Stimulated activated CD8-positive, alpha-beta memory T cell treated with anti-CD3 and anti-CD28 coated beads, Interleukin-4, amount 100 ng/mL, for 24 hours (primary cell): ENCODE results near the gene PCDH9.

Experiments used
- DNase-seq: peaks from one replicate; pipeline ENCODE4 v3.0.0-alpha.2; 2020; ENCODE audit warnings: low read depth

PCDH9 gene

DNA sequence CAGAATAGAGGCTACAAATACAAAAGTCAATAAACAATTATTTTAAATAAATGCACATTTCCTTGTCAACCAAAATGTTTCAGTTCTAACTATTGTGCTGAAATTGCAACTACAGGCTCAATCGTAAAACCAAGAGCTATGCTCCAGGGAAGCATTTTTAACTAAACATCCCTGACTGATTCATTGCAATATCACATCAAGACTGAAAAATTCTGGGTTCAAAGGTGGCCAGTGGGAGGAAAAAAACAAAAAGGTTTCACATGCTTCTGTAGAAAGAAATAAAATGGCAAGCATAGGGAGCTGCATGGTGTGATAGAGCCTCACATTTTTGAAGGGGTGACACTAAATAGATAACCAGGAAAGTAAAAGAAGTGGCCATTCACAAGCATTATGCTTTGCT, 862.8 kb downstream of the PCDH9 start:
- DNase-seq, result no peak

- DNase-seq, result no peak
These were observed 865.0 kb downstream of the PCDH9 start for GRCh38 chr13:66365101-66365500.

DNA sequence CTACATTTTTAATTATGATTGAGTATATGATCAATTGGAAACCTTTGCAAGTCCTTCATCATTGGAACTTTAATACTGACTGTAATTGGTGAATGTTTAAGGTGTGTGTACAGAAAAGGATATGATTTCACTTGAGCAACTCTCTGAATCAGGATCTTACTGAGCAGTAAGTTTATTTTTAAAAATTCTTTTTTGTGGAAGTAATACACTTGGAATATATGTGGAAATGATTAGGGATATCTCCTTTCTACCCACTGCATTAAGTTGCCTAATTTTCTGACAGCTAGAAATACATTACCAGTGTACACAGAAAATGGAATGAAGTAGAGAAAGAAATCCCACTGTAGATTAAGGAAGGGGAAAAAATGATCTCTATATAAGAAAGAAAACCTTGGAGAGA, 865.8 kb downstream of the PCDH9 start:
- DNase-seq, result no peak

DNA sequence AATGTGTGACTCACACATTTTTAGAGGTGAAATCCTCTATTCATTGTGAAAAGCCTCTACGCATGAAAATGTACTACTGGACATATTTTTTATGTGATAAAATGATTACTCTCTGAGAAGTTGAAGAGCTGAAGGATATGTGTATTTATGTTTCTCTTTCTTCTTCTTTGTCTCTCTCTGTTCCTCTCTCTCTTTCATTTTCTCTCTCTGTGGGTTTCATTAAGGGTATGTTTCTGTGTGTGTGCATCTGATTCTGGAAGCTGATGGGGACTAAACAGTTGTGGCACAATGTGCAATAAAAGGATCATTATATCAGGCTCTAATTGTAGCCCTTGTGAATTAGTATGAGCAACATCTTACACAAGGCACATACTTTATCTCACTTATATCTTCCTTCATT, 867.7 kb downstream of the PCDH9 start:
- no peak for DNase-seq

GRCh38 chr13:66359910-66360552, 870.1 kb downstream of the PCDH9 start:
- DNase-seq, result no peak

- no peak for DNase-seq
These were observed 870.7 kb downstream of the PCDH9 start for GRCh38 chr13:66359393-66359792.

- no peak for DNase-seq
These were observed 871.6 kb downstream of the PCDH9 start for GRCh38 chr13:66358564-66358963.

DNA sequence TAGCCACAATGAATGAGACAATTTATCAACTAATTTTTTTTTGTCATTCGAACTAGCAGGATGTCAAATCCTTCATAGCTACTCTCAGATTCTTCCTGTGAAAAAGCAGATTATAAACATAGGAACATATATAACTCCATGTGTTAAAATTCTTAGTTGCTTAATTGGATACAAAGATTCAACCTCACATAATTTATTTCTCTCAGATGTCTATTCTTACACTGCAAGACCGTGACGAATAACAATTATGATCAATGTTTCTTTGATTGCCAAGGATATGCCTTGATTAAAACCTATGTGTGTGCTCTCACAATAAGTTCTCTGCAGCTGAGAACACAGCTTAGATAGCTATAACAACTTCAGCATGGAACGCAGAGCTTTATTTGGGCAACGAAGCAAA, 872.7 kb downstream of the PCDH9 start:
- DNase-seq, result no peak

DNA sequence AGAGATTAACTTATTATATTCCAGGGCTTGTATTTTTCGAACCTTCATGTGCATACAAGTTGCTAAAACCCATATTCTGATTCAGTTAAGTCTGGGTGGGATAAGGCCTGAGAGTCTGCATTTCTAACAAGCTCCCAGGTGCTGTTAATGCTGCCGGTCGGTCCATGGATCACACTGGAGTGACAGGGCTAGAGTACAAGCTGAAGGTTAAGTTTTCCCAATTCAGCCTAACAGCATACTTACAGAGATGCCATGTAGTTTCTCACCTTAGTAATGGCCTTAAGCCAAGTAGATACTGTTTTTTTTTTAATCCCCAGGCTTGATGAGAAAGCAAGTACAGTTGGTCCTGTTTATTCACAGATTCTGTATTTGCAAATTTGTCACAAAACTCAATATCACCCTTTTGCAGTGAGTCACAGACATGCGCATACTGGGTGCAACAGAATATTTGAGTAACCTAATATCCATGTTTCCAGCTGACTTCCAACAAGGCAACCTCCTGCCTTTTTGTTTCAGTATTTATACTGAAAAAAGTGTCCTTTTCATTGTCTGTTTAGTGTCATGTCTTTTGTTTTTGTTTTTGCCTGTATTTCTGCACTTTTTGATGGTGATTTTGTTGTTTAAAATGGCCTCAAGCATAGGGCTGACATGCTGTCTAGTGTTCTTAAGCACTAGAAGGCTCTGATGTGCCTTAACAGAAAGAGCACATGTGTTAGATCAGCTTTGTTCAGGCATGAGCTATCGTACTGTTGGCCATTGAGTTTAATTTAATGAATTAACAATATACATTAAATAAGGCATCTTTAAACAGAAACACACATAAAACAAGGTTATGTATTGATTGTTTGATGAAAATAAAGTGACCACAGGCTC, 875.0 kb downstream of the PCDH9 start:
- DNase-seq, result no peak

DNA sequence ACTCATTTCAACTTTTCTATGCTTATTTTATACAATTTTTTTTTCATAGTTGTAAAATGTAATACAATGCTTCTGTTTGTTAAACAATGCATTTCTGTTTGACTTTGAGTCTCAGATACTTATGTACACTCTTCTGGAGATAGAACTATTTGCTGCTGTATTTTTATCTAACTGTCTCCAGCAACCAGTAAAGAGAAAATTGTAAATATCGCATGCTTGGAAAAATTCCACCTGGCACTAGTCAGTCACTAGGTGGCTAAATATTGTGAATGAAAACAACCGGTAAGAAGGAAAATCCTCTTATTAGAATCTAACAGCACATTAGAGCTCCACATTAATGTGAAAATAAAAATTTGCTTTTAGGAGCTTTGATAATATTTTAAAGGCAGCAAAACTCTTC, 876.5 kb downstream of the PCDH9 start:
- DNase-seq, result no peak

DNA sequence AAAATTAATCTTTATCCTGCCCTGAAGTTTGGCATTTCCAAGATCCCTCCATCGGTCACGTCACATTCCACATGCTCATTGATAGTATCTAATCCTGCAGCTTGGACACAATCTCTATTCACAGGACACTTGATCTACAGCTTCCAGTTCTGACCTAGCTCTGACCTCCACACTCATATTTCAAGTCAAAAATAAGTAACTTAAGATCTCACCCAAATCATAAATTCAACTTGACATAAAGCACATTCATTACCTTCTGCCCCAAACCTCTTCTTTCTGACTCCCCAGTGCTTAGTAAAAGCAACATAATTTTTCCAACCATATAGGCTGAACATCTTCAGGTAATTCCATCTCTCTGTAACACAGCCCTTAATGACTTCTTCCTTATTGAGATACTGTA, 880.2 kb downstream of the PCDH9 start:
- no peak for DNase-seq

- DNase-seq, result no peak
These were observed 881.1 kb downstream of the PCDH9 start for GRCh38 chr13:66348745-66349690.

DNA sequence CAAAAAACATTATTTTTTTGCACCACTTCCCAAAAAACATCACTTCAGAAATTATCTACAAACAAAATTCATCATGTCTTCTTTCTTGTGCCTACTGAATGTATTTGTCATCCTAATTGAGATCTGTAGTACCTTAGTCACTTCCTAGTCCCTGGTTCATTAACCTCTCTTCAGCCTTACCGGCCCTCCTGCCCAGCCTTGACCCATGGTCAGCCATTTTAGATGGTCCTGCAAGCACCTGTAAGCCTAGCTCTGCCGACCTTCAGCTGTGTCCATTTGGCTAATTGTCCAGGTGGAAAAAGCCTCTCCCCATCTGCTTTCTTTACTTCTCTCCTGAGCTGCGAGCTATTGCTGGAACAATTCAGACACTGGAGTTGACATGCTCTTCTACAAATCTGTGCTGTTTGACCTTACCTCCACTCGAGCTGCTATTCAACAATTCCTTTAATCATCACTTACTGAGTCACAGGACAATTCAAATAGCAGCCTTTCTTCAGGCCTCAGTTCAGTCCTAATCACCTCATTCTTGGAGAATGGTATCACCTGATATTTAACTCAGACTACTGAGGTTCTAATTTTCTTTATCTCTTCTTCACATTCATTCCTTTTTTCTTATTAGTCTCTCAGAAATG, 882.5 kb downstream of the PCDH9 start:
- no peak for DNase-seq

DNA sequence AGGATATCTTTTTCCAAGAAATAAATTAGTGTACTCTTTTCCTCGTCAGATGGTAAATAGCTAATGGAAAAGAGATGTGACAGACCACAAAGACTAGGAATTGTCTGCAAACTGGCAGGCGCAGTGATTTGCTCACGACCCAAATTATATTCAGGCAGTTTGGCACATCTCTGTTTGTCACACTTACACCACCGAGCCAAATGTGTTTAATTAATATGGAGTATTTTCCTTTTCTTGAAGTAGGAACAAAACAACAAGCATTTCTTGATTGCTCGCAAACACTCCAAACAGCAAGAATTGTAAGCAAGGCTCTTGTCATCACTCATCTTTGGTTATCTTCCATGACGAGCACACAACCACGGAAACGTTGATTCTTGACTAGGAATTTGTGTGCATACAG, 884.2 kb downstream of the PCDH9 start:
- no peak for DNase-seq

DNA sequence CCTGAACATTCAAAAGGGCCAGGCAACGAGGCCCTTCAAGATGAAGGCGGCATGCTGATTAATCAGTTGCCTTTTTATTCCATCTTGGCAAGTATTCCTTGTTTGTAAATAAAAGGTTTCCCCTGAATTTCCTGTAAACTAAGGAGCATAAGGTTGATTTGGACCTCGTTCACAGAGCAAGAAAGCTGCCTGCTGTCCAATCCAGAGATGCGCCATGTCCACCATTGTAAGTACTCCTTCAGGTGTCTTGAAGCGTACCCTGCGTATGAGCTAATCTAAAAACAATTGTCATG, 884.7 kb downstream of the PCDH9 start:
- DNase-seq, result no peak

GRCh38 chr13:66344805-66345517, 885.2 kb downstream of the PCDH9 start:
- no peak for DNase-seq

GRCh38 chr13:66343224-66343828, 886.8 kb downstream of the PCDH9 start:
- no peak for DNase-seq

GRCh38 chr13:66341635-66342377, 888.3 kb downstream of the PCDH9 start:
- DNase-seq, result no peak

DNA sequence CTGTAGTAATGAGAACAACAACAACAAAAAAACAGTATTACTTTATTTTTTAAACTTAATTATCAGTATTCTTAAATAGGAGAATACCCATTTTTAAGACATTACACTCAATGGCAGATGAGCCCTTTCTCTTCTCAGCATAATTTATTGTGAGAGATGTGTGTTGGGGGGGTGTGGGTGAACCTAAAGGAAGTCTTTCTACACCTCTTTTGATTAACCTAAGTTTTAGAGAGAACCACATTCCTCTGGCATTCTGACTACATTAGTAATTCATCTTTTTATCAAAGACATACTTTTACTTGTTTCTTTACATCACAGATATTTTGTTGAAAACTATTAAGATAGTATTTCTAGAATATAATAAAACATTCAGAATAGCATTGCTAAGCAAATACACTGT, 890.9 kb downstream of the PCDH9 start:
- DNase-seq, result no peak

DNA sequence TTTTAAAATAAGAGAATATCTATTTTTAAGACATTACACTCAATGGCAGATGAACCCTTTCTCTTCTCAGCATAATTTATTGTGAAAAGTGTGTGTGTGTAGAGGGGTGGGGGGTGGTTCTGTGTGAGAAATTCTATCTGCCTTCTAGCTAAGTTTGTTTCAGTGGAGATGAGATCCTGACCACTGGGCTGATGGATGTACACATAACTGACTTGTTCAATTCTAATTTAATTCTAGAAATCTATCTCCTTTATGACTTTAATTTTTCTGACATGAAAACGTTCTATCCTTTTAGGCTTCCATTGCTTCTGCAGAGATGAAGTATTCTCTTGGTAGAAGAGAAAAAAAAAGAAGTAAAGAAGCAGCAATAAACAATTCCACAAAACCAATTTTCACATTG, 891.6 kb downstream of the PCDH9 start:
- no peak for DNase-seq

DNA sequence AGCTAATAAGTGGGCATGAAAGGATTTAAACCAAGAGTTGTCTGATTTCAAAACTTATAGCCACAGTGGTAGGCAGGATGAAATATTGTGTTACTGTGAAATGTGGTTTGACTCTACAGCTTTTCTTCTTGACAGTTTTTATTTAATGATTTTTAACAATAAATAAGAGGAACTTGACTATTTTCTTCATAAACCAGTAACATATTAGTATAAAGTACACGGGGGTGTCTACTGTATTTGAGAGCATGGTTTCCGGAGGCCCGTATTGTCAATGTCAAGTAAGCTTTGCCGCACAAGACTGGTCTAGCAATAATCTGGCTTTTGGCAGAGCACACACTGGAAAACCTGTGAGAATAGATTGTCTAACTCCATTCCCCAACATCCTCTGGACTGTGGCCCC, 894.5 kb downstream of the PCDH9 start:
- DNase-seq, result no peak
